HG03135 (cell line): ENCODE measurements around the gene NRXN3.

Experiments used
- ATAC-seq: cut with Tn5 transposase; IDR thresholded peaks from one replicate; pipeline ENCODE4 v1.9.1; 2021; ENCODE audit warnings: mild to moderate bottlenecking, moderate library complexity; ENCODE audit not compliant: unreplicated experiment

The NRXN3 gene

DNA sequence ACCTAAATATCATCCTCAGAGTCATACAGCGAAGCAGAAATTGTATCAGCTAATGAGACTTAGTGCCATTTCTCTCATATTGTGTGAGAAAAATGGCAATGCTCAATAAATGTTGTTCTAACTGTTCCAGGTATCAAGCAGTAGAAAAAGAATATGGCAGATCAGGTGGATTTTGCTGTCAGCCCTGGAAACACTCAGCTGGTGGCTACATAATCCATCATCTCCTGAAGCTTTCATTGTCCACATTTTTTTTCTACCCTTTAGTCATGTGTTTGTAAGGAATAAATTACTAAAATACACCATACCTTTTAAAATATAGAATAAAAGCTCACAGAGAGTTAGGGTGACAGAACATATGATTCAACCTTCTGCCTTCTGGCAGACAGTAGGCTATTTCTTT is 1200.8 kb downstream of the NRXN3 start:
- ATAC-seq, result no peak

DNA sequence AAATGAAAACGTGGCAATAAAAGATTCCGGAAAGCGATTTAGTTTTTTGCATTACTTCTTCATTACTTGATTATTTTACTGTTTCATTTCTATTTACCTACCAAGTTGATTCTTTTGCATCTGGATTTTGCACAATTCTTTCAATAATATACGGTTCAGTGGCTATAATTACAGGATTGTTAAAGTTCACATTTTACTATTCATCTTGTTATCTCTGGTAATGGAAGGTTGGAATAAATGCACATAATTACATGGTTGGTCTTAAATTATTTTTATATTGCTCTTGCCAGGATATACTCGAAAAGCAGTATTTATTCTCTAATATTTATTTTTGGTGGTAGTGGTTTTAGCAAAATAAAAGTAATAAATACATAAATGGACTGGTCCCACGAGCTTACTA is 1203.3 kb downstream of the NRXN3 start:
- ATAC-seq, result no peak

DNA sequence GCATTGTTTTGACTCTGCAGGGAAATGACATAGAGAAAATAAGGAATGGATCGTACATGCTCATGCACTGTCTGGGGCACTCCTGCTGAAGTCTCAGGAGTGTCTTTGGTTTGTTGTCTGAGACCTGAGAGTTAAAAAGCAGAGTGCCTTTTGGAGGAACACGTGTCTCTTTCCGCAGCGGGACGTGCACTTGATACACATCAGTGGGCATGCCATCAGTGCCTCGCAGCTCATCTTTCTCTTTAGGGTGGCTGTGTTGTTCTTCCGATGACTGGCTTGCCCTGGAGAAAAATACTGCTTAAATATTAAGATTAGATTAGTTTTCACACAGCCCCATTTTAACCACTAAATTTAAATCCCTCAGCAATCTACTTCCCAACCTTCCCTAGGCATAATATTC is 1205.2 kb downstream of the NRXN3 start:
- ATAC-seq, result no peak

DNA sequence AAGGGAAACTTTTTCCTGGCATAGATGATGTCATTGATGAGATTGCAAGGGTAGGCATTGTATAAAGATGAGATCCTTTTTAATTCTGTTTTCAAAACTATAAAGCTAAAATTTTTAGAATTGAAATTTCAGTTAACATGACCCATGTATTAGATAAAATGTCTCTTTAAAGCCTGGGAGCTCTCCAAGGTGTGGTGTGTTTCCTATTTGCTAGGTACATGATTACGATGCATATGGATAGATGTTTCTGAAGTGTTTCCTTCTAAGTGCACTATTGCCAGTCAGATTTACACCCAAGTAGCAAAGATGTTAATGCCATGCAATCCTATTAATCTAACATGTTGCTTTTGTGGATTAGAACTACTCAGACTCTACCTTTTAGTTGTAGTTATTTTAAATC is 1206.4 kb downstream of the NRXN3 start:
- no peak for ATAC-seq

DNA sequence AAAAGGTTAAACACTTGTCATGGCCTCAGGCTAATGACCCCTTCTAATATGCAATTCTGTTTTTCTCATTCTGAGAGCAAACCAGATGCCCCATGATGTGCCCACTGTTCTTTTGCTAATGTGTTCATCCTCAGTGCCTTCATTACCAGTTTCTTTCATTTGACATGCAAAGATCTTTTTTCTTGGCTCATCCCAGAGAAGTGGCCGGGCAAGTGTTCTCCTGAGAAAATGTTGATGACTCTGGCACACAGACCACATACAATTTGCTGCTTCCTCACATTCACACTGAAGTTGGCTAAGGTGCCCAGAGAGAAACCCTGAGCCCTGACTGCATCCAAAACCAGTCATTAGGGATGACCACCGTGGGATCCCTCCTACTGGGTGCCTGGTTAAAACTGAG is 1207.8 kb downstream of the NRXN3 start:
- ATAC-seq, result no peak

DNA sequence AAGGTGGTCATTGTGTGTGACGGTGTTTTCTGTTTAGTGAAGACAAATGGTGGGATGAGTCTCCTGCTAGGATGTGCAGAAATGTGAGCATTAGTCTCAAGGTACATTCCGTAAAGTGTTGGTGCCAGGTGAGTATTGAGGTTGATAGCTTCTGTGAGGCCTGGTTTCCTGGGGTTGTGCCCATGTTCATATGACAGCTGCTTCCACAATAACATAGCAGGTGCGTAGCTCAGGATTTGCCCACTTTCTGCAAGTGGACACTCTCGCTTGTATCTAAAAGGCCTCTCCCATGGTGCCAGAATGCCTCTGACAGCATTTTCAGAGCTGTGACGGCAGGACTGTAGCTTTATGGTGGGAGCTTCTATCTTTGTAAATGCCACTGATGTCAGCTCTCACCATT is 1209.1 kb downstream of the NRXN3 start:
- no peak for ATAC-seq

DNA sequence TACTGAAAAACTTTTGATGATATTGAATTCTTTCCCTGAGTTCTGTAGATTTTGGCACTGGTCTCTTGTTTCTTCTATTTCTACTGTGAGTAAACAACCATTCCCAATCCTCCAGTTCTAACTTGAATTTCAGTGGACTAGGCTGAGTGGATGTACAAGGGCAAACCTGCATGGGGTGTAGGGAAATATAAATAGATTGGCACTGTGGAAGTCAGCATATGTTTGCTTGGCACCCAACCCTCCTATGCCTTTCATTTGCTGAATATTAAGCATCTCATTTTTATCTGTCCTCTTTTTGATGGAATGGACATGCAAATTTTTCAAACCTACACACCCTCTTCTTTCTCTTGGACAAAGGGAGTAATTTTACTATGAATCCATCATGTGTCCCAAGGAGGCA is 1212.9 kb downstream of the NRXN3 start:
- no peak for ATAC-seq

DNA sequence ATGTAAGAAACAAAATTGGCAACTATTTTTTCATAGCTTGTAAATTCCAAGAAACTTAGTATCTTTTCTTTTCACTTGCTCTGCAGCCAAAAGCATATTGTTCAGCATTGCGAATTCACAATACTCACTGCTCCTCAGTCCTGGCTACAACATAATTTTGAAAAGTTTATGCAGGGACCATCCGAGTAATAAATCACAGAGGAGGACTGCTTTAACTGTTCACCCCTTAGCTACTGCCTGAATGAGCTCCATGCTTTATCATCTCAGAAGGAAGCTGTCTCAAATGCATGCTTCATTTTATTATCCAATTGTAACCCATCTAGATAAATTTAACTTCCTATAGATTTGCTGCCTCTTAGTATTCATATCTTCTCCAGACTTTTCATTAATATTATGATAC is 1213.3 kb downstream of the NRXN3 start:
- no peak for ATAC-seq

DNA sequence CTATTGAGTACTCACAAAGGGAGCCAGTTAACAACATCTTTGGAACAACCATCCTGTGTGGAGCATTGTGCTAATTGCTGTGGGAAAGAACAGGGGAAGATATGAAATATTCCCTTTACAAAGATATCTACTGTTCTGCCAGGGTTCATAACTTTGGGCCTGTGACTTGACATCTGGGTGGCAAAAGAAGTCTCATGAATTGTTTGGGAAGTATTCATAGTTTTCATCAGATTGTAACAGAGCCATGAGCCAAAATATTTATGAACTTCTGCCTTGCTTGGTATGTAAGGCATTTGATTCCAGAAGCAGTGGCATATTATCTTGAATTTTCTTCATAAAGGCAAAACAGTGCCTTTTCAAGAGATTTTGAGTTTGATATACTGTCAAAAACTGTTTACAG is 1224.9 kb downstream of the NRXN3 start:
- no peak for ATAC-seq

DNA sequence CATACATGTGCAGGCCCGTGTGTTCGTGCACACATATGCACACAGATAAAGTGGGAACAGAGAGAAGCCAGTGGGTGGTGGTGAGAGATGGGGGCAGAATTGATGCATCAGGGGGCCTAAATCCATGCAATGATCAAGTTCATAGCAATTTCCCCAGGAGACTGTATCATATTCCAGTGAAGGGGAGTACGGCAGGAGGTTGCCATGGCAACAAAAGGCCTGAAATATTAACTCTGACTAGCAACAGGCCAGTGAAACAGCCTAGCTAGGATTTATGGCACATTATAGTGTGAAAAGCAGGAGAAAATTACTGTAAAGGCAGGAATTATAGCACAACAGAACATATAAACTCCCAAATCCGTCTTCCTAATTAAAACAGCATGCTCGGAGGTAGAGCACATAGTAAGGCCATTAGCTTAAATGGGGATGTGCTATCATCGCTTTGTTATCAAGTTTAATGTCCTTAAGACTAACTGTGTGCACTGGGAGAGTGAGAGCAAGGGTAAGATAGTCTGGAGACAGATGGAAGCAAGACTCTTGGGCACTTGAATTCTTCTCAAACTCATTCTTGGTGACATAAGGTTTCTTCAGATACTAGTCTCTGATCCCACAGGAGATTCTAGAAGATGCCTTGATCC is 1234.8 kb downstream of the NRXN3 start:
- ATAC-seq, result no peak

DNA sequence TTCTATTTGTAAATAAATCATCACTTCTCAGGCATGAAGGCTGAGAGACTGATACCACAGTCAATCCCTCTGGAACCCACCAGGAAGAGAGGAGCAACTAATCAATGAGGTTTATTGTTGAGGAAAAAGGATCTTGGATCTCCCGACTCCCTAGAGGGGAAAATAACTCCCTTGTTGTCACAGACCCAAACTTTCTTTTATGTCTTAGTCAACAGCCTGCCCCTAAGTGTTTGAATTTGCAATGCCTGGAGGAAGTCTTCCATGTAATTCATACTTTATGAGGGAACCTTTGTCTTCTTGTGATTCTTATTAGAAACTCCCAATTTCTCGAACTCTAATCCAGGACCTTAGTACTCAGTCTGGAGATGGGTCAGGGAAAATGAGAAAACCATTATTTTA is 1235.3 kb downstream of the NRXN3 start:
- ATAC-seq, result no peak

DNA sequence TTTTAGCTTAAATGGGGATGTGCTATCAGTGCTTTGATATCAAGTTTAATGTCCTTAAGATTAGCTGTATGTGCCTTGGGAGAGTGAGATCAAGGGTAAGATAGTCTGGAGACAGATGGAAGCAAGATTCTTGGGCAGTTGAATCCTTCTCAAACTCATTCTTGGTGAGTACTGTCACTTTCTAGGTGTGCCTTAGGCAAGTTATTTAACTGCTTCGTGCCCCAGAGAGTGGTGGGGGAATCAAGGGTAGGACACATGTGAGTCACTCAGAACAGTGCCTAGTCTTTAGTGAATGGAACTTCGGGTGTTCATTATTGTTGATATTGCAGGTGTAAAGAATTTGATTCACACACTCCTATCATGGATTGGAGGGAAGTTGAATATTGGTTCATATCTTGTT is 1237.4 kb downstream of the NRXN3 start:
- no peak for ATAC-seq

DNA sequence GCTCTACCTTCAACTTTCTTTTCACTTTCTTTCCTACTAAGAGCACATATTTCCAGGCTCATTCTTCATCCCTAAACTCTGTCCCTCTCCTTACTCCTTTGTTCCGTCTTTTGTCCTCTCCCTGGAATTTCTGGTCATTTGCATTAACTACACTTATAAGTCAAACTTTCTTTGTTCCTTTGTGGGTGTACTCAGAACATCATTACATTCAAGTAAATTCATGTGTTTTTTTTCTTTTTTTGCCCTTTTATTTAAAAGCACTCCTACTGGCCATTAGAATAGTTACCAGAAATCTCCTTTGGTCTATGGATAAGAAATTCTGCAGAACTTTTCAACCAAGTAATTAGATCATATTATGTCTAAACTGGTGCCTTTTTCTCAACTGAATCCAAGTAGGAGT is 1238.5 kb downstream of the NRXN3 start:
- no peak for ATAC-seq

DNA sequence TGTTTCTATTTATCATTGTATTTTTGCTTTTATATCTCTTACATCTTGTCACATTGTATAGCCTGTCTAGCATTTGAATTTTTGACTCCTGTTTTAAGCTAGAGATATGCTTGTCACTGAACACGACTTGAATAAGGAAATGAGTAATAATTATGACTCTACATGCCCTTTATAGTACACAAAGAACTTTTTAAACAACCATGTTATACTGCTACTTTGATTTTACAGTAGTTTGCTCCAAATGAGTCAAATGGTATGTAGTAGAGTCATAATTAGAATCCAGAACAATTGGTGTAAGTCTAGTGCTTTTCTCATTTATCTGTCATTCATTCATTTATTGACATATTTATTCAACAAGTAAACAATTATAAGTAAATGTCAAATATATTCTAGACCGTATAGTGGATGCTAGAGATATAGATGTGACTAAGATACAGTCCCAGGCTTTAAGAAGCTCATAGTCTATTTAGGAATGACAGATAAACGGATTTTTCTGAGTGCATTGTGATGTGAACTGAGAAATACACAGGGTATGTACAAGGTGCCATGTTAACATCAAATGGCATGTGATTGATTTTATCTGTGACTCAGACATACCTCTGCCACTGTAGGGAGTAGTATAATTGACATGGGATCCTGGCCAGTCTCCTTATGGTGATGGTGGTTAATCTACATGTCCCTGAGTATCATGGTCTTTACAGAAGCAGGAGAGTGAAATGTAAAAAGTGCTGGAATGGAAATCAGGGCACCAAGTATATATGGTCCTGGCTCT is 1241.4 kb downstream of the NRXN3 start:
- ATAC-seq, result no peak

DNA sequence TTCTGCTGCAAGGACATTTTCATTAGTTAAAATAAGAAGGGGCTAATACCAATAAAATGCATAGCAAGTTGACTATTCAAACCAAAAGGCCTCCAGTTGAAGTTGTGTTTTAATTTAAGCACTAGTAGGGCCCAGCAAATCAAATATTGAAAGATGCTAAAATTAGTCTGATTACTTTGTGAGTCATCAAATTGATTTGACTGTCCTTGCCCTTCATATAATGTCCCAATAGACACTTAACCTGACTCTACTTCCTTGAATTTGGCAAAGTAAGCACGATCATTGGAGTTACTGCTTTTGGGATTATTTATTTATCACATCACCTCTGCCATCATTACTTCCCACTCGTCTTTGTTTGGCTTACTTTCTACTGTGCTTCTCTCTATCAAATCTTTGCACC is 1242.6 kb downstream of the NRXN3 start:
- ATAC-seq, result no peak

DNA sequence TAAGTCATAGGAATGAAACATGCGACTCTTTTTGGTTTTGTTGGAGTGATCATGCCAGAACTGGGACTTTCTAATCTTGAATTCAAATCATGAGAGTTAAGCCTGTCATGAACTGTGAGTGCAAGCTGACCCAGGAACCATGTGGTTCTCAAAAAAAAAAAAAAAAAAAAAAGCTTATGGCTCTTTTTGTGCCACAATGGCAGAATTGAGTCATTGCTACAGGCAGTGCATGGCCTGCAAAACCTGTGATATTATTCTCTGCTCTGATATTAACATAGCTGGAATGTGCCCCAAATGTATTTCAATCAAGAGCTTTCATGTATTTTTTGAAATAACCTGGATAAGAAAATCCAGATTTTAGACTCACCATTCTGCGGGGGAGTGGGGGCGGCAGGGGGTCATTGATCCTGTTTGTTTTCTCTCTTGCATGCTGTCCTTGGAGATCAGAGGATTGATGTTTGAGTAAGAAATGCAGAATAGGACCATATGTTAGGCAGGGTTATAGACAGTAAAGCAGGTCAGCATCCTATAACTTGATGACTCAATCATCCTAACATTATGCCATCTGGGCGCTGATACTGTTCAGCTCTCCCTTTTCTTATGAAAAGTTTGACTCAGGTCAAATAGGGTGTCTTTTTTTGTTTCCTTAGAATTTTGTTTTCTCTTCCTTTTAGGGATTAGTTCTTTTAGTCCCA is 1243.7 kb downstream of the NRXN3 start:
- ATAC-seq, result no peak

DNA sequence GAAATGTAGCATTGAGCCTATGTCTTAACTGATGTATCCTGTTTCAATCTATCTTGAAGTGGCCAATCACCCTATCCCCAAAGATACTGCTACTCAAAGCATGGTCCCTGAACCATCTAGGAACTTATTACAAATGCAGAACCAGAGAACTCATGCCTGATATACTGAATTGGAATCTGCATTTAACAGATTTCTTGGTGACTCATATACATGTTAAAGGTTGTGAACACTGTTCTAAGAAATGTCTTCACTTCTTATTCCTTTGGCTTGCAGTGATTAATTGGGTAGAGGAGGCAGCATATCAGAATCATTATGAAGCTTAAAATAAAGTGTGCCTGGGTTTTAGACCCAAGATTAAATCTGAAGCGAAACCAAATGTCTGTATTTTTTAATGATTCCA is 1245.6 kb downstream of the NRXN3 start:
- ATAC-seq, result no peak

DNA sequence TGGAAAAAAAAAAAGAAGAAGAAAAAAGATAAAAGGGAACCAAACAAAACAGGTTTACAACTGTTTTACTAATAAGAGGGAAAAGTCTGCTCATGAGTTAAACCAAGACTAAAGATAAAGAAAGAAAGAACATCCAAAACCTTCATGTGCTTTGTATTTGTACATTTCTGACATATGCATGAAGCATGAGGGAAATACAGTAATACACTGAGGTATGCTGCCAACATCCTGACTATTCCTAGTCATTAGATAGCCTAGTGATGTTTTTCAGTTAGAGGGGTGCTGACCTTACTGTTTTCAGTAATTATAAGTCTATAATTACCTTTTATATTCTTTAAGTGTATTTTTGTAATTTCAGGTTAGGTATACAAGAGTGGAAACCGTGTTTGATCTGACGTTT is 1247.8 kb downstream of the NRXN3 start:
- ATAC-seq, result no peak

DNA sequence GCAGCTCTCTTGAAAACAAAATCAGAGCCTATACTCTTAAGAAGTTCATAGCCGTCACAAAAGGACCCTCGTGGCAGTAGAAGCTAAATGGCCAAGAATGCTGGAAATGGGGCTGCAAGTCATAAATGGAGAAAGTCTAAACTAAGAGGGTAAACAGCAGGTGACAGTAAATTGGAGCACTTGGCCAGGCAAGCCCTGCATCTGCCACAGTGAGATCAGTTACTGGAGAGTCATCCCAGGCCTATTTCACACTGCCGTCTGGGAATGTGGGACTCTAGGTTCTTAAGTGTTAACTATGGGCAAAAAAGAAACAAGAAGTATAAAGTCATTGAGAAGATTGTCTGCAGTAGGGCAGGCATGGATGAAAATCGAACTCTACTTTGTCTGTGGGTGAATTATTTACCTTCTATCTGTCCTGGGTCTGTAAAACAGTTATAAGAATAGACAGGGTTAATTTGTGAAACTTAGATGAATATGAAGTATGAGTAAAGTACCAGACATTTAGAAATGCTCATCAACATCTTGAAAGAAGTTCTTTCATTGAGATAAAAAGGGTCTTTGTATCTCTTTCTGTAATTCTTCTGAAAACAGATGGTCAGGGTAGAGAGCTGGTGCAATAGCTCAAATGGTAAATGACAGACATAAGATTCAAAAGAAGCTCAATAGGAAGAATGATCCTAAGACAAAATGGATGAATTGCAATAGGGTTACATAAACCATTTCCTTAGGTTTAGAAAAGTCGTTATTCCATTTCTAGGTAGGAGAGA is 1248.7 kb downstream of the NRXN3 start:
- no peak for ATAC-seq

DNA sequence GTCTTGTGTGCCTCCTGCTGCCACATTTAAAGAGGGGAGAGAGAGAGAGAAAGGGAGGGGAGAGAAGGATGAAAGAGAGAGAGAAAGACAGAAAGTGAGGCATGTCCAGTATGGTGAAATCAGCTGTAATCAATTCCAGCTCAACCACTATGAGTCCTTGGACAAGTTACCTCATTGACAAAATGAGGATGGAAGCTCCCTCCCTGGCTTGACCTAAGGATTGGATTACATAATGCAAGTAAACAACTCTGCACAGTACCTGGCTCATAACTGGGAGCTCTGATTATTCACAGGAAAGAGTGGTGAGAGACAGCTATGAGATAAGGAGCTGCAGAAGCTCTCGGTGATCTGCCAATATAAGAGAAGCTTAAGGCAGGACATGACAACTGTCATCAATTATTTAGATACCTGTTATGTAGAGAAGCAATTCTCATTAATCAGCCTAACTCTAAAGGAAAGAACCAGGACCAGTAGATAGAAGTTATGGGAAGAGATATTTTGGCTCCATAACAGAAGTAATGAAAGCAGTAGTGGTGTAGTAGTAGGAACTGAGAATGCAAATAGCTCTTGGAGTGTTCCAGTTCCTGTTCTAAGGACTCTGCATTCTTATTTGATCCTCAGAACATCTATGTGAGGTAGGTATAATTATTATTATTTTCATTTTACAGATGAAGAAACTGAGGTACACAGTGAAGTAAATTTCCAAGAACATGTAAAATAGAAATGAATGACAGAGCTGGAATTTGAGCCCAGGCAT is 1249.6 kb downstream of the NRXN3 start:
- ATAC-seq, result no peak

DNA sequence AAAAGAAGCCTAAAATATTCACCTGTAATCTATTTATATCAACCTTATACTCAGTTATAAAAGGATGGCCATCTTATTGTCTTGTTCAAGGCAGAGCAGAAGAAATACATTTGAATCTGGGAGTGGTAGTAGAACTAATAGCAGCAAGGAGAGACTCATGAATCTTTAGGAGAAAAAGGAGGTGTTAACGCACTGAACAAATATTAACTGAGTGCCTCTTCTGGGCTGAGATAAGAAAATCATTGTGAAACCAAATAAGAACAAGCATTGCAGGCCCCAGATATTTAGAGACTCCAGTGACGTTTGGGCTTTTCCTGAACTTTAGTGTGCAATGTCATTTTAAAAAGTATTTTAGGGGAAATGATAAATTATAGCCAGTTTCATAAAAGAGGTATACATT is 1250.6 kb downstream of the NRXN3 start:
- ATAC-seq, result no peak
